IMR-90 (cell line): Measurements from ENCODE around the gene METTL15. TPM values are rescaled to one million over a fixed set of nuclear protein-coding genes. Genes with fewer than 3 reads are reported as not detected.
A peak's percentile ranks its signal among the peaks of the same experiment; 100 is the strongest.

Source experiments
- ATAC-seq: fragments of 200-7000 bp; cut with Tn5 transposase; 2 replicates; pipeline ENCODE4 v1.9.1; 2020; ENCODE audit warnings: low read depth, mild to moderate bottlenecking, moderate library complexity
- BruUV-seq: library from RNA; stranded (reverse); fragments of 400-500 nt; replicated peaks from 2 replicates; lab custom pipeline; 2021; lab: Mats Ljungman, UMichigan
- CTCF ChIA-PET: fragments of 300-600 bp; formaldehyde crosslinking; extraction: SDS; loops from one replicate; lab custom pipeline; 2021; ENCODE audit warnings: antibody characterized with exemption; lab: Yijun Ruan, JAX
- POLR2A ChIA-PET: fragments of 300-600 bp; sonication (Branson Sonifier 250); formaldehyde crosslinking; loops from one replicate; lab custom pipeline; 2022; ENCODE audit warnings: antibody characterized with exemption; ENCODE audit not compliant: unreplicated experiment; lab: Charles Lee
- DNase-seq: peaks from one replicate; pipeline ENCODE4 v3.0.0; 2013
- H2AFZ ChIP-seq: replicated peaks from 2 replicates; pipeline ENCODE3; 2013; ENCODE audit warnings: low read length, mild to moderate bottlenecking; ENCODE audit not compliant: poor library complexity
- H2AK5ac ChIP-seq: 2 replicates; pipeline ENCODE4 v1.6.1; 2013; ENCODE audit warnings: low read depth, low read length, inconsistent platforms
- H2AK9ac ChIP-seq: replicated peaks from 2 replicates; pipeline ENCODE3; 2013; ENCODE audit warnings: mild to moderate bottlenecking, low read depth, low read length, moderate library complexity; ENCODE audit not compliant: poor library complexity
- H2BK120ac ChIP-seq: 2 replicates; pipeline ENCODE4 v1.6.1; 2013; ENCODE audit warnings: low read depth, low read length, inconsistent platforms
- H2BK15ac ChIP-seq: 3 replicates; pipeline ENCODE4 v1.6.1; 2013; ENCODE audit warnings: low read depth, low read length, inconsistent platforms
- H2BK20ac ChIP-seq: 2 replicates; pipeline ENCODE4 v1.6.1; 2013; ENCODE audit warnings: low read depth, mild to moderate bottlenecking, inconsistent platforms, low read length, moderate library complexity
- H2BK5ac ChIP-seq: 2 replicates; pipeline ENCODE4 v1.6.1; 2013; ENCODE audit warnings: mild to moderate bottlenecking, low read depth, low read length, inconsistent platforms; ENCODE audit not compliant: poor library complexity, severe bottlenecking
- H3K14ac ChIP-seq: replicated peaks from 2 replicates; pipeline ENCODE4 v1.6.1; 2013; ENCODE audit warnings: low read depth, low read length, inconsistent platforms
- H3K18ac ChIP-seq: 2 replicates; pipeline ENCODE4 v1.6.1; 2013; ENCODE audit warnings: low read depth, low read length, control low read depth
- H3K23ac ChIP-seq: 2 replicates; pipeline ENCODE4 v1.6.1; 2013; ENCODE audit warnings: low read depth, low read length, inconsistent platforms
- H3K27ac ChIP-seq: 2 replicates; pipeline ENCODE4 v1.5.1; 2013; ENCODE audit warnings: mild to moderate bottlenecking, control low read depth, low read length; ENCODE audit not compliant: insufficient read depth
- H3K27me3 ChIP-seq: 2 replicates; pipeline ENCODE4 v1.6.1; 2013; ENCODE audit warnings: low read length; ENCODE audit not compliant: control insufficient read depth, insufficient read depth
- H3K36me3 ChIP-seq: 2 replicates; pipeline ENCODE4 v1.6.1; 2013; ENCODE audit warnings: low read length, mixed read lengths; ENCODE audit not compliant: control insufficient read depth, insufficient read depth
- H3K4ac ChIP-seq: 2 replicates; pipeline ENCODE4 v1.6.1; 2013; ENCODE audit warnings: low read depth, low read length, inconsistent platforms
- H3K4me1 ChIP-seq: 2 replicates; pipeline ENCODE4 v1.6.1; 2013; ENCODE audit warnings: low read length, mixed read lengths; ENCODE audit not compliant: control insufficient read depth, insufficient read depth
- H3K4me2 ChIP-seq: 2 replicates; pipeline ENCODE4 v1.6.1; 2013; ENCODE audit warnings: low read depth, mild to moderate bottlenecking, control low read depth, low read length, moderate library complexity
- H3K4me3 ChIP-seq: 2 replicates; pipeline ENCODE4 v1.5.1; 2013; ENCODE audit warnings: low read depth, mild to moderate bottlenecking, control low read depth, low read length, moderate library complexity; ENCODE audit not compliant: insufficient read depth
- H3K56ac ChIP-seq: 2 replicates; pipeline ENCODE4 v1.6.1; 2013; ENCODE audit warnings: low read length, inconsistent platforms; ENCODE audit not compliant: insufficient read depth; ENCODE audit errors: extremely low read depth
- H3K79me1 ChIP-seq, 2 experiments: 2 replicates each; pipeline ENCODE4 v1.6.1; 2013; ENCODE audit warnings: low read length in 2 of 2, inconsistent platforms in 1 of 2, low read depth in 1 of 2
- H3K9ac ChIP-seq: 2 replicates; pipeline ENCODE4 v1.6.1; 2013; ENCODE audit warnings: low read depth, low read length, control low read depth
- H3K9me1 ChIP-seq: 2 replicates; pipeline ENCODE4 v1.6.1; 2013; ENCODE audit warnings: low read length, inconsistent platforms; ENCODE audit not compliant: insufficient read depth
- H3K9me3 ChIP-seq: 2 replicates; pipeline ENCODE4 v1.6.1; 2013; ENCODE audit warnings: low read length; ENCODE audit not compliant: control insufficient read depth, insufficient read depth
- H4K20me1 ChIP-seq: 2 replicates; pipeline ENCODE4 v1.6.1; 2013; ENCODE audit warnings: low read length, inconsistent platforms; ENCODE audit not compliant: insufficient read depth
- H4K5ac ChIP-seq: 2 replicates; pipeline ENCODE4 v1.6.1; 2013; ENCODE audit warnings: mild to moderate bottlenecking, low read depth, low read length, control low read depth
- H4K8ac ChIP-seq, 2 experiments: 2 replicates each; pipeline ENCODE4 v1.6.1; 2013; ENCODE audit warnings: low read depth in 2 of 2, low read length in 2 of 2, control low read depth in 1 of 2, inconsistent platforms in 1 of 2
- H4K91ac ChIP-seq: 2 replicates; pipeline ENCODE4 v1.6.1; 2013; ENCODE audit warnings: low read depth, low read length, inconsistent platforms; ENCODE audit not compliant: insufficient read depth
- BHLHE40 ChIP-seq: fragments of 150-350 bp; IDR thresholded peaks from 2 replicates; pipeline ENCODE4 v1.6.1; 2016; ENCODE audit warnings: mild to moderate bottlenecking, low read depth, low read length
- CEBPB ChIP-seq: IDR thresholded peaks from 2 replicates; pipeline ENCODE4 v1.6.1; 2012; ENCODE audit warnings: low read depth, low read length, improper control_type of control experiment
- FOS ChIP-seq: fragments of 150-350 bp; IDR thresholded peaks from 2 replicates; pipeline ENCODE4 v1.6.1; 2016; ENCODE audit warnings: low read depth, low read length
- MAFK ChIP-seq: IDR thresholded peaks from 2 replicates; pipeline ENCODE4 v1.6.1; 2012; ENCODE audit warnings: low read depth, low read length, improper control_type of control experiment
- MAZ ChIP-seq: IDR thresholded peaks from 2 replicates; pipeline ENCODE4 v1.6.1; 2012; ENCODE audit warnings: low read depth, mild to moderate bottlenecking, low read length, improper control_type of control experiment, moderate library complexity, borderline replicate concordance
- MXI1 ChIP-seq: IDR thresholded peaks from 2 replicates; pipeline ENCODE4 v1.6.1; 2012; ENCODE audit warnings: low read depth, mild to moderate bottlenecking, low read length, moderate library complexity, borderline replicate concordance
- NFE2L2 ChIP-seq: fragments of 150-350 bp; IDR thresholded peaks from 2 replicates; pipeline ENCODE4 v1.6.1; 2016; ENCODE audit warnings: low read depth, mild to moderate bottlenecking, low read length
- POLR2A ChIP-seq: IDR thresholded peaks from 2 replicates; pipeline ENCODE4 v1.6.1; 2012; ENCODE audit warnings: mild to moderate bottlenecking, low read depth, low read length
- RAD21 ChIP-seq: IDR thresholded peaks from 2 replicates; pipeline ENCODE4 v1.6.1; 2012; ENCODE audit warnings: low read length, improper control_type of control experiment
- RCOR1 ChIP-seq: IDR thresholded peaks from 2 replicates; pipeline ENCODE4 v1.6.1; 2012; ENCODE audit warnings: mild to moderate bottlenecking, low read length, improper control_type of control experiment; ENCODE audit not compliant: insufficient replicate concordance
- WGBS, 2 experiments: methylation state at CpG; one replicate each; pipeline versions ENCODE4 v1.1.5 to v1.1.7; 2013; ENCODE audit warnings: missing lambda C conversion rate in 2 of 2; ENCODE audit not compliant: insufficient read length in 1 of 2; ENCODE audit errors: extremely low coverage in 2 of 2; 5-methylcytosine and 5-hydroxymethylcytosine counted together
- dilution Hi-C: fragments of 300-500 bp; cut with HindIII; formaldehyde crosslinking; loops from one replicate; pipeline ENCODE4 v1.14.3; 2018; ENCODE audit warnings: low sequenced_read_pairs; ENCODE audit not compliant: unreplicated experiment
- in situ Hi-C: fragments of 300-500 bp; cut with MboI; formaldehyde crosslinking; loops from 3 replicates; pipeline ENCODE4 v1.14.3; 2019; ENCODE audit warnings: low sequenced_read_pairs, inconsistent platforms, mixed read lengths
- intact Hi-C: fragments of 100-400 bp; cut with micrococcal nuclease; formaldehyde crosslinking; loops from 2 replicates; pipeline ENCODE4 v1.10.0; 2022
- polyA plus RNA-seq, 3 experiments: library from polyadenylated mRNA; depleted of rRNA; stranded (reverse); fragments of >200 nt; gene quantifications; 2 replicates each; pipeline ENCODE4 v1.2.3, GENCODE V29; 2012; ENCODE audit warnings: low replicate concordance in 1 of 3
- total RNA-seq: library from RNA; depleted of rRNA; stranded (reverse); fragments of >200 nt; gene quantifications from 2 replicates; pipeline ENCODE4 v1.2.3, GENCODE V29; 2012

Gene METTL15
- total and polyA plus RNA-seq, 2 of the 4 experiments (the other 2 are of a cell fraction), result 6.5 to 30.5 TPM

- H3K36me3 ChIP-seq, result no peaks in the 10 kb centered on the region
- 100% methylated on average over 3 of the region's 14 CpGs; no CpG with 5 or more reads in 1 of the 2 experiments for WGBS, 2 experiments
- H4K5ac ChIP-seq, result no peak overlapping the region; the same call in 1 of the 2 replicates
- peak overlapping the region; percentile 78 for H3K4me2 ChIP-seq
- no peak overlapping the region for H2AFZ ChIP-seq
- DNase-seq (no peak), ATAC-seq (no peak)
- intact Hi-C loops, result loop anchor here (1.0 to 5.0 kb wide), 4 partner anchors 172 to 591 kb away; no protein-coding TSS in a partner anchor
- peaks cover 0 to 28% of the 10 kb centered on the region in 2 experiments; a peak in 2 of 4 replicates for H3K79me1 ChIP-seq
- no peaks in the 10 kb centered on the region for H3K27me3 ChIP-seq
- in situ Hi-C loops, result loop anchor here (10.0 kb wide), 2 partner anchors 402 to 1228 kb away; partner anchors contain the start of gene BDNF
- H3K9me1 ChIP-seq, result no peaks in the 10 kb centered on the region
- peak overlapping the region; percentile 46 for H2BK120ac ChIP-seq
- dilution Hi-C loops, result no loop called here
- H4K20me1 ChIP-seq, result no peaks in the 10 kb centered on the region
- ChIA-PET POLR2A (interaction anchor here (0.6 to 1.6 kb wide), 6 partner anchors 16 to 408 kb away, joined by 3 to 16 read pairs (median 10); partner anchors contain the start of gene BDNF), CTCF (no interaction called here)
- peak overlapping the region; percentile 67 for H3K27ac ChIP-seq
- peak overlapping the region; percentile 41; the same call in 1 of the 2 replicates for H3K4ac ChIP-seq
- H2BK5ac ChIP-seq, result peak overlapping the region; percentile 84
- no TSS peak for BruUV-seq
- H3K4me1 ChIP-seq, result no peaks in the 10 kb centered on the region
- H4K8ac ChIP-seq, result peak overlapping the region in 1 of 2 experiments; percentile 7; a peak in 2 of 4 replicates
- peak overlapping the region; percentile 29; the same call in 1 of the 2 replicates for H2BK20ac ChIP-seq
- no peaks in the 10 kb centered on the region for H3K9me3 ChIP-seq
- no peak overlapping the region for H3K18ac ChIP-seq
- no peak overlapping the region for H2AK9ac ChIP-seq
- H3K14ac ChIP-seq, result no peak overlapping the region
- H3K23ac ChIP-seq, result peak overlapping the region; percentile 11; the same call in 1 of the 2 replicates
- peak overlapping the region; percentile 67; the same call in 1 of the 2 replicates for H3K4me3 ChIP-seq
- peak overlapping the region; percentile 36; the same call in 1 of the 2 replicates for H2AK5ac ChIP-seq
- no peak overlapping the region for H4K91ac ChIP-seq
- no peak overlapping the region for H3K56ac ChIP-seq
- peak overlapping the region; percentile 72 for H3K9ac ChIP-seq
- H2BK15ac ChIP-seq, result no peak overlapping the region
- TF ChIP-seq BHLHE40 (no peak), RAD21 (no peak), RCOR1 (no peak), MAZ (no peak), POLR2A (peak; percentile 56), MXI1 (no peak), MAFK (peak; percentile 85), FOS (no peak), NFE2L2 (no peak), CEBPB (no peak)
These were observed 1.7 kb upstream of the METTL15 start for GRCh38 chr11:28106353-28107043.
